Measurements from ENCODE around the gene STARD3NL.

- TF ChIP-seq POLR2A (IDR thresholded peaks at IDR 0.05) (no peak), CTCF (IDR thresholded peaks at IDR 0.05) (no peak)
Measured at GRCh38 chr7:38181111-38181510, 3.1 kb downstream of the STARD3NL start.
